ENCODE data around the gene PRPS1L1. TPM values are rescaled to one million over a fixed set of nuclear protein-coding genes. Genes with fewer than 3 reads are reported as not detected.

PRPS1L1 gene
- total RNA-seq, 1 donor from 2014 or later = not detected

Other genes starting within 250 kb of the PRPS1L1 start
- 59.4 TPM for gene SNX13, start 87.4 kb downstream of the PRPS1L1 start, total RNA-seq